ENCODE results near the gene COQ8B.

The COQ8B gene

DNA sequence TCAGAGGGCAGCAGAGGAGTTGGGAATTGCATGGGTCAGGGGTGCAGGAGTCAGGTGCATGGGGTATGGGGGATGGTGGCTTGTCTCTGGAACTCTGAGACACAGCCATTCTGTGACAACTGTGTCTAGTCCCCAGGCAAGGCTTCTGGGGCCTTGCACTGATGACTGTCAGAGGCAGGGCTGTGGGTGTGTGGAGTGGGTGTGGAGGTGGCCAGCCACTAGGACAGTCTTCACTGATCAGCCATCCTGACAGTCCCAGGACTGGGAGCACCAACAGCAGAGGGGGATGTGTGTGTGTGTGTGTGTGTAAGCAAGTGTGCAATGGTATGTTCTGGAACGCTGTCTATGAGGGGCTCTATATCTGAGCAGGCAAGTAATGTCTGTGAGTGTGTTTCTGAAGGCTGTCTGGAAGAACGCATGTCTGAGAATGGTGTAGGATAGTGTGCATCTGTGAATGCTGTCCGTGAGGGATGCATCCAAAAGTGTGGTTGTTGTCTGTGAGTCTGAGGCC is 31.6 kb downstream of the COQ8B start:
- Histone ChIP-seq H3K4me2 (ENCODE audit: low read length) (no peak overlapping the region), H4K20me1 (ENCODE audit: insufficient read depth, low read length) (no peaks in the 10 kb centered on the region), H3K9me3 (ENCODE audit: low read length) (no peaks in the 10 kb centered on the region), H3K27me3 (ENCODE audit: insufficient read depth, low read length) (no peaks in the 10 kb centered on the region), H2AFZ (ENCODE audit: low read length) (no peak overlapping the region), H3K4me3 (ENCODE audit: low read depth, low read length, poor library complexity, severe bottlenecking) (no peak overlapping the region), H3K79me2 (ENCODE audit: insufficient read depth, low read length) (no peaks in the 10 kb centered on the region), H3K9me2 (ENCODE audit: low read depth, low read length) (no peaks in the 10 kb centered on the region), H3K27ac (ENCODE audit: low read depth, low read length, poor library complexity, severe bottlenecking) (no peak overlapping the region), H3K9ac (ENCODE audit: low read length) (no peak overlapping the region), H3F3A (ENCODE audit: insufficient read depth, low read length) (0 out of 2 replicates have a peak, but pooled peaks cover 7% of the 10 kb centered on the region), H3K4me1 (ENCODE audit: insufficient read depth, low read length, severe bottlenecking) (peaks cover 29% of the 10 kb centered on the region), H3K36me3 (ENCODE audit: insufficient read depth, low read length) (peaks cover 19% of the 10 kb centered on the region)
- no peak for TF ChIP-seq EZH2 (IDR thresholded peaks at IDR 0.05; ENCODE audit: borderline replicate concordance, low read length)
- TF ChIP-seq CTCF (IDR thresholded peaks at IDR 0.05; ENCODE audit: low read length), result no peak

GRCh38 chr19:40684280-40684679 is 32.4 kb downstream of the COQ8B start:
- Histone ChIP-seq H3F3A (ENCODE audit: insufficient read depth, low read length) (0 out of 2 replicates have a peak, but pooled peaks cover 7% of the 10 kb centered on the region), H3K4me2 (ENCODE audit: low read length) (no peak overlapping the region), H3K27ac (ENCODE audit: low read depth, low read length, poor library complexity, severe bottlenecking) (no peak overlapping the region), H3K9me3 (ENCODE audit: low read length) (no peaks in the 10 kb centered on the region), H3K9me2 (ENCODE audit: low read depth, low read length) (no peaks in the 10 kb centered on the region), H3K27me3 (ENCODE audit: insufficient read depth, low read length) (no peaks in the 10 kb centered on the region), H3K79me2 (ENCODE audit: insufficient read depth, low read length) (no peaks in the 10 kb centered on the region), H3K4me1 (ENCODE audit: insufficient read depth, low read length, severe bottlenecking) (peaks cover 21% of the 10 kb centered on the region), H4K20me1 (ENCODE audit: insufficient read depth, low read length) (no peaks in the 10 kb centered on the region), H3K9ac (ENCODE audit: low read length) (no peak overlapping the region), H3K4me3 (ENCODE audit: low read depth, low read length, poor library complexity, severe bottlenecking) (no peak overlapping the region), H2AFZ (ENCODE audit: low read length) (no peak overlapping the region), H3K36me3 (ENCODE audit: insufficient read depth, low read length) (peaks cover 22% of the 10 kb centered on the region)
- TF ChIP-seq CTCF (IDR thresholded peaks at IDR 0.05; ENCODE audit: low read length) (no peak), EZH2 (IDR thresholded peaks at IDR 0.05; ENCODE audit: borderline replicate concordance, low read length) (no peak)

GRCh38 chr19:40683437-40683836 is 33.2 kb downstream of the COQ8B start:
- peaks cover 29% of the 10 kb centered on the region for H3K36me3 ChIP-seq (ENCODE audit: insufficient read depth, low read length)
- H2AFZ ChIP-seq (ENCODE audit: low read length), result no peak overlapping the region
- 0 out of 2 replicates have a peak, but pooled peaks cover 3% of the 10 kb centered on the region for H3F3A ChIP-seq (ENCODE audit: insufficient read depth, low read length)
- H3K79me2 ChIP-seq (ENCODE audit: insufficient read depth, low read length), result no peaks in the 10 kb centered on the region
- no peak overlapping the region for H3K4me3 ChIP-seq (ENCODE audit: low read depth, low read length, poor library complexity, severe bottlenecking)
- H3K27me3 ChIP-seq (ENCODE audit: insufficient read depth, low read length), result no peaks in the 10 kb centered on the region
- H3K4me1 ChIP-seq (ENCODE audit: insufficient read depth, low read length, severe bottlenecking), result peaks cover 13% of the 10 kb centered on the region
- H3K9ac ChIP-seq (ENCODE audit: low read length), result no peak overlapping the region
- H3K27ac ChIP-seq (ENCODE audit: low read depth, low read length, poor library complexity, severe bottlenecking), result no peak overlapping the region
- H3K4me2 ChIP-seq (ENCODE audit: low read length), result no peak overlapping the region
- no peaks in the 10 kb centered on the region for H4K20me1 ChIP-seq (ENCODE audit: insufficient read depth, low read length)
- TF ChIP-seq CTCF (IDR thresholded peaks at IDR 0.05; ENCODE audit: low read length), result no peak
- TF ChIP-seq EZH2 (IDR thresholded peaks at IDR 0.05; ENCODE audit: borderline replicate concordance, low read length), result no peak
- no peaks in the 10 kb centered on the region for H3K9me3 ChIP-seq (ENCODE audit: low read length)
- H3K9me2 ChIP-seq (ENCODE audit: low read depth, low read length), result no peaks in the 10 kb centered on the region

Data from OCI-LY1 (cell line).